Prostate gland (tissue), 2 donors: ENCODE measurements around the gene TGFBR1. TPM values are rescaled to one million over a fixed set of nuclear protein-coding genes. Genes with fewer than 3 reads are reported as not detected.

Experiments used
- DNase-seq: peaks from one replicate; pipeline ENCODE4 v3.0.0-alpha.2; 2019; ENCODE audit warnings: low spot score
- H3K27ac ChIP-seq, 2 donors: fragments of 200-600 bp; sonication (generic); 2 replicates each; pipeline ENCODE4 v1.5.1; 2017 to 2019
- H3K27me3 ChIP-seq: fragments of 200-600 bp; sonication (generic); replicated peaks from 2 replicates; pipeline ENCODE4 v1.5.1; 2019; ENCODE audit not compliant: insufficient read depth
- H3K36me3 ChIP-seq, 2 donors: fragments of 200-600 bp; sonication (generic); 1 replicate in 1 of 2; 2 replicates in 1 of 2; pipeline versions ENCODE4 v1.5.1 to v1.8.1; 2017 to 2019
- H3K4me1 ChIP-seq: fragments of 200-600 bp; sonication (generic); replicated peaks from 2 replicates; pipeline ENCODE4 v1.5.1; 2019
- H3K4me3 ChIP-seq, 2 donors: fragments of 200-600 bp; sonication (generic); 2 replicates each; pipeline ENCODE4 v1.5.1; 2017 to 2019
- H3K9me3 ChIP-seq: fragments of 200-600 bp; sonication (generic); 2 replicates; pipeline ENCODE4 v1.5.1; 2017
- CTCF ChIP-seq, 4 experiments: fragments of 200-600 bp in 2 of 4; fragments of 450-650 bp in 2 of 4; sonication (generic) in 2 of 4; IDR thresholded peaks; 1 replicate in 3 of 4; 2 replicates in 1 of 4; pipeline ENCODE4 v1.5.1; 2016 to 2019; ENCODE audit warnings: antibody characterized with exemption in 4 of 4, mild to moderate bottlenecking in 2 of 4, moderate library complexity in 2 of 4
- POLR2A ChIP-seq: fragments of 450-650 bp; IDR thresholded peaks from one replicate; pipeline ENCODE4 v1.6.1; 2016; ENCODE audit warnings: antibody characterized with exemption, mild to moderate bottlenecking
- POLR2AphosphoS5 ChIP-seq: sonication (generic); formaldehyde crosslinking; IDR thresholded peaks from one replicate; pipeline ENCODE4 v1.6.1; 2017; ENCODE audit warnings: antibody characterized with exemption
- WGBS: methylation state at CpG from one replicate; pipeline ENCODE4 v1.1.5; 2018; 5-methylcytosine and 5-hydroxymethylcytosine counted together
- intact Hi-C: fragments of 100-400 bp; cut with DNase I; formaldehyde crosslinking; loops from one replicate; pipeline ENCODE4 v1.14.2; 2022
- total RNA-seq, 2 donors: library from RNA; depleted of rRNA; stranded (reverse); fragments of >200 nt; gene quantifications; one replicate each; pipeline ENCODE4 v1.1.0, GENCODE V29; 2016

Gene TGFBR1
- total RNA-seq, 2 donors from 2014 or later, result 22.2 to 25.5 TPM

- WGBS, result 81% methylated on average over 3 of the region's 3 CpGs
- TF ChIP-seq POLR2AphosphoS5, result no peak
- no peak for TF ChIP-seq POLR2A
- no peak for TF ChIP-seq CTCF (IDR thresholded peaks at IDR 0.05)
- Histone ChIP-seq H3K4me3 (no peak overlapping the region), H3K4me1 (no peaks in the 10 kb centered on the region), H3K36me3 (no peaks in the 10 kb centered on the region), H3K27ac (no peak overlapping the region), H3K9me3 (no peaks in the 10 kb centered on the region), H3K27me3 (no peaks in the 10 kb centered on the region)
- intact Hi-C loops, result no loop called here
- no peak for DNase-seq
Observed at GRCh38 chr9:99130069-99130468, 25.2 kb downstream of the TGFBR1 start.

GRCh38 chr9:99133145-99133544 lies 28.2 kb downstream of the TGFBR1 start:
- H3K36me3 ChIP-seq, result no peaks in the 10 kb centered on the region
- H3K27me3 ChIP-seq, result no peaks in the 10 kb centered on the region
- intact Hi-C loops, result no loop called here
- no peaks in the 10 kb centered on the region for H3K9me3 ChIP-seq
- TF ChIP-seq POLR2AphosphoS5, result no peak
- TF ChIP-seq POLR2A, result no peak
- no peak overlapping the region for H3K4me3 ChIP-seq
- 78% methylated on average over 2 of the region's 2 CpGs for whole genome bisulfite sequencing
- no peaks in the 10 kb centered on the region for H3K4me1 ChIP-seq
- no peak for DNase-seq
- no peak overlapping the region for H3K27ac ChIP-seq

- no peaks in the 10 kb centered on the region for H3K4me1 ChIP-seq
- H3K9me3 ChIP-seq, result no peaks in the 10 kb centered on the region
- intact Hi-C loops, result no loop called here
- DNase-seq, result no peak
- no peak overlapping the region for H3K27ac ChIP-seq
- no peaks in the 10 kb centered on the region for H3K27me3 ChIP-seq
- no peak overlapping the region for H3K4me3 ChIP-seq
- TF ChIP-seq POLR2A (no peak), POLR2AphosphoS5 (no peak)
- H3K36me3 ChIP-seq, result no peaks in the 10 kb centered on the region
Observed at GRCh38 chr9:99134893-99135341, 30.0 kb downstream of the TGFBR1 start.

- Histone ChIP-seq H3K4me3 (no peak overlapping the region), H3K36me3 (no peaks in the 10 kb centered on the region), H3K4me1 (no peaks in the 10 kb centered on the region), H3K27me3 (no peaks in the 10 kb centered on the region), H3K27ac (no peak overlapping the region), H3K9me3 (no peaks in the 10 kb centered on the region)
- WGBS, result 87% methylated on average over 4 of the region's 4 CpGs
- intact Hi-C loops, result no loop called here
- TF ChIP-seq CTCF (IDR thresholded peaks at IDR 0.05), result no peak
- no peak for TF ChIP-seq POLR2A
- TF ChIP-seq POLR2AphosphoS5, result no peak
- DNase-seq, result no peak
Observed at GRCh38 chr9:99135456-99135855, 30.5 kb downstream of the TGFBR1 start.

GRCh38 chr9:99137225-99137624 lies 32.3 kb downstream of the TGFBR1 start:
- no peaks in the 10 kb centered on the region for H3K36me3 ChIP-seq
- no peak overlapping the region for H3K27ac ChIP-seq
- DNase-seq, result no peak
- WGBS, result 93% methylated on average over 3 of the region's 3 CpGs
- H3K27me3 ChIP-seq, result no peaks in the 10 kb centered on the region
- intact Hi-C loops, result no loop called here
- TF ChIP-seq POLR2AphosphoS5, result no peak
- TF ChIP-seq POLR2A, result no peak
- TF ChIP-seq CTCF (IDR thresholded peaks at IDR 0.05), result no peak
- no peaks in the 10 kb centered on the region for H3K4me1 ChIP-seq
- H3K9me3 ChIP-seq, result no peaks in the 10 kb centered on the region
- H3K4me3 ChIP-seq, result no peak overlapping the region

GRCh38 chr9:99137891-99138290 lies 33.0 kb downstream of the TGFBR1 start:
- H3K9me3 ChIP-seq, result no peaks in the 10 kb centered on the region
- no peak overlapping the region for H3K27ac ChIP-seq
- no peaks in the 10 kb centered on the region for H3K36me3 ChIP-seq
- 83% methylated on average over 7 of the region's 7 CpGs for WGBS
- no peak overlapping the region for H3K4me3 ChIP-seq
- no peak for TF ChIP-seq POLR2AphosphoS5
- no peak for TF ChIP-seq CTCF (IDR thresholded peaks at IDR 0.05)
- TF ChIP-seq POLR2A, result no peak
- intact Hi-C loops, result no loop called here
- H3K4me1 ChIP-seq, result no peaks in the 10 kb centered on the region
- no peak for DNase-seq
- H3K27me3 ChIP-seq, result no peaks in the 10 kb centered on the region
